HEK293 (cell line): ENCODE results near the gene TMEM131L.

Experiments
- GLI4 ChIP-seq: fragments of 450-650 bp; formaldehyde crosslinking; IDR thresholded peaks from 2 replicates; pipeline ENCODE4 v1.5.1; 2016; ENCODE audit warnings: missing biosample characterization, missing genetic modification characterization
- GLIS1 ChIP-seq: fragments of 450-650 bp; formaldehyde crosslinking; IDR thresholded peaks from 2 replicates; pipeline ENCODE4 v1.5.1; 2016; ENCODE audit warnings: missing biosample characterization, missing genetic modification characterization
- MEIS1 ChIP-seq: sonication (generic); formaldehyde crosslinking; IDR thresholded peaks from 2 replicates; pipeline ENCODE4 v1.8.1; 2022; ENCODE audit warnings: missing genetic modification reagents, mild to moderate bottlenecking, borderline replicate concordance
- MZF1 ChIP-seq: fragments of 450-650 bp; formaldehyde crosslinking; IDR thresholded peaks from 2 replicates; pipeline ENCODE4 v1.5.1; 2017; ENCODE audit warnings: missing biosample characterization, missing genetic modification characterization, borderline replicate concordance
- REST ChIP-seq: fragments of 450-650 bp; formaldehyde crosslinking; IDR thresholded peaks from 2 replicates; pipeline ENCODE4 v1.5.1; 2016; ENCODE audit warnings: missing biosample characterization, missing genetic modification characterization
- ZBTB21 ChIP-seq: fragments of 450-650 bp; formaldehyde crosslinking; IDR thresholded peaks from 2 replicates; pipeline ENCODE4 v1.5.1; 2017; ENCODE audit warnings: missing biosample characterization, missing genetic modification characterization
- ZBTB44 ChIP-seq: fragments of 450-650 bp; IDR thresholded peaks from 2 replicates; pipeline ENCODE4 v1.5.1; 2018; ENCODE audit warnings: missing biosample characterization, mild to moderate bottlenecking, missing genetic modification characterization
- ZNF19 ChIP-seq: fragments of 450-650 bp; formaldehyde crosslinking; IDR thresholded peaks from 2 replicates; pipeline ENCODE4; 2016; ENCODE audit warnings: missing biosample characterization, missing genetic modification characterization, low read depth
- ZNF223 ChIP-seq: fragments of 450-650 bp; formaldehyde crosslinking; IDR thresholded peaks from 2 replicates; pipeline ENCODE4 v1.5.1; 2016; ENCODE audit warnings: missing biosample characterization, missing genetic modification characterization
- ZNF335 ChIP-seq: fragments of 450-650 bp; formaldehyde crosslinking; conservative IDR thresholded peaks from 2 replicates; pipeline ENCODE4 v1.5.1; 2016; ENCODE audit warnings: missing biosample characterization, missing genetic modification characterization
- ZNF366 ChIP-seq: fragments of 450-650 bp; formaldehyde crosslinking; conservative IDR thresholded peaks from 2 replicates; pipeline ENCODE4 v1.5.1; 2016; ENCODE audit warnings: missing biosample characterization, missing genetic modification characterization
- ZNF423 ChIP-seq: fragments of 450-650 bp; formaldehyde crosslinking; IDR thresholded peaks from 2 replicates; pipeline ENCODE4 v1.5.1; 2016; ENCODE audit warnings: missing biosample characterization, missing genetic modification characterization
- ZNF555 ChIP-seq: fragments of 450-650 bp; formaldehyde crosslinking; conservative IDR thresholded peaks from 2 replicates; pipeline ENCODE4 v1.5.1; 2017; ENCODE audit warnings: missing biosample characterization, mild to moderate bottlenecking, missing genetic modification characterization, inconsistent platforms
- ZNF623 ChIP-seq: fragments of 450-650 bp; formaldehyde crosslinking; IDR thresholded peaks from 2 replicates; pipeline ENCODE4 v1.5.1; 2016; ENCODE audit warnings: missing biosample characterization, missing genetic modification characterization
- ZNF639 ChIP-seq: fragments of 450-650 bp; formaldehyde crosslinking; IDR thresholded peaks from 2 replicates; pipeline ENCODE4 v1.5.1; 2016; ENCODE audit warnings: missing biosample characterization, missing genetic modification characterization
- ZNF692 ChIP-seq: fragments of 450-650 bp; formaldehyde crosslinking; IDR thresholded peaks from 2 replicates; pipeline ENCODE4 v1.5.1; 2016; ENCODE audit warnings: missing biosample characterization, missing genetic modification characterization
- ZSCAN23 ChIP-seq: fragments of 450-650 bp; formaldehyde crosslinking; IDR thresholded peaks from 2 replicates; pipeline ENCODE4 v1.5.1; 2016; ENCODE audit warnings: missing biosample characterization, missing genetic modification characterization
- TF ChIP-seq, protein P1 (sequence below): fragments of 450-650 bp; IDR thresholded peaks from 2 replicates; pipeline ENCODE4 v1.5.1; 2018; ENCODE audit warnings: missing biosample characterization, missing genetic modification characterization

The TMEM131L gene

DNA sequence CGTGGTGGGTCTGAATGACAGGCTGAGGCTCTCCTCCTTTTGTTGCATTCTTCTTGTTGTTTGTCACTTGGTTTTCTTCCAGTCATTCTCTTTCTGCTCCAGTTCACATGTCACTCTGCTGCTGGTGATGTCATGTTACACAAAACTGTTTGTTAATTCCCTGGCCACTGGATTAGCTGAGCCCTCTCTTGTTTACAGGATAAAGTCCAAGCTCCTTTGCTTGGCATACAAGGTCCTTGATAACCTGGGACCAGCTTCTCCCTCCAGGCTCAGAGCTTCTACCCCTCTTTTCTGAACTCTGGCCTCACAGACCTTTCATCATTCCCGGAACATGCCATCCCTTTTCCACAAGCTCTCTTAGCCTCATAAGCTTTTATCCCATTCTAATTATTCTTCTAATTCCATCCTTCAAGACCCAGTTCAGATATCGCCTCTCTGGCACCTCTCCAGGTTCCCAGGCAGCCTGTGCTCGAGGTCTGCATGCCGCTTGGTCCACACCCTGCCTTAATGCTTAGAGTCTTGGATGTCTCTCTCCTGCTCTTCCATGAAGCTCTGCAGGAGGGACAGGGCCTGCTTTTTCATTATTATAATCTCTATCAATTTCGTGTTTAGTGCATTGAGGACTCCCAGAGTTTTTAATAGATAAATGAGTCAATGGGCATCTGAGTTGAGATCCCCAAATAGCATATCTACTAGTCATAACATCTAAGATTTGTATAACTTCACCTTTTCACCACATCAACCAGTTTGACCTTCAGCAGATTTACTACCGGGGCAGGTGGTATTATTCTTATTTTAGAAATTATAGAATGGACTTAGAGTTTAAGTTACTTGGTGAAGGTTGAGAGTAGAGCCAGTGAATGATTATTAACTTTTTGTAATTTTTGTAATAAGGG lies 98.7 kb downstream of the TMEM131L start (continued):
- peak; percentile 58; the same call in 1 of the 2 replicates for TF ChIP-seq ZNF366 (tag by site-specific recombination)
- peak; percentile 42; the same call in 1 of the 2 replicates for TF ChIP-seq GLI4 (tag by site-specific recombination)
- no peak for TF ChIP-seq ZSCAN23 (tag by site-specific recombination)
- 0 out of 2 replicates have a peak, but pooled peaks have one; percentile 35 for TF ChIP-seq ZBTB44 (tag by site-specific recombination)
- no peak for TF ChIP-seq MEIS1
- TF ChIP-seq ZNF223 (tag by site-specific recombination): no peak
- TF ChIP-seq ZNF423: no peak
- peak; percentile 61; the same call in 1 of the 2 replicates for TF ChIP-seq ZNF639 (tag by site-specific recombination)
- TF ChIP-seq, protein P1, sequence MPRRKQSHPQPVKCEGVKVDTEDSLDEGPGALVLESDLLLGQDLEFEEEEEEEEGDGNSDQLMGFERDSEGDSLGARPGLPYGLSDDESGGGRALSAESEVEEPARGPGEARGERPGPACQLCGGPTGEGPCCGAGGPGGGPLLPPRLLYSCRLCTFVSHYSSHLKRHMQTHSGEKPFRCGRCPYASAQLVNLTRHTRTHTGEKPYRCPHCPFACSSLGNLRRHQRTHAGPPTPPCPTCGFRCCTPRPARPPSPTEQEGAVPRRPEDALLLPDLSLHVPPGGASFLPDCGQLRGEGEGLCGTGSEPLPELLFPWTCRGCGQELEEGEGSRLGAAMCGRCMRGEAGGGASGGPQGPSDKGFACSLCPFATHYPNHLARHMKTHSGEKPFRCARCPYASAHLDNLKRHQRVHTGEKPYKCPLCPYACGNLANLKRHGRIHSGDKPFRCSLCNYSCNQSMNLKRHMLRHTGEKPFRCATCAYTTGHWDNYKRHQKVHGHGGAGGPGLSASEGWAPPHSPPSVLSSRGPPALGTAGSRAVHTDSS (tag by site-specific recombination): no peak
- no peak for TF ChIP-seq MZF1 (tag by site-specific recombination)
- TF ChIP-seq ZNF623 (tag by site-specific recombination): no peak
- no peak for TF ChIP-seq GLIS1 (tag by site-specific recombination)
- no peak for TF ChIP-seq ZNF555 (tag by site-specific recombination)
- TF ChIP-seq ZNF335 (tag by site-specific recombination): 0 out of 2 replicates have a peak, but pooled peaks have one; percentile 17
- peak; percentile 77 for TF ChIP-seq ZBTB21 (tag by site-specific recombination)
- no peak for TF ChIP-seq REST (tag by site-specific recombination)
- TF ChIP-seq ZNF692 (tag by site-specific recombination): peak; percentile 59
- TF ChIP-seq ZNF19 (tag by site-specific recombination): no peak
